GM21528 (cell line): ENCODE results near the gene EXD3.
"Not testable (repeated sequence)": the region's sequence is repeated elsewhere in the genome, so short reads cannot be mapped to it uniquely, and the experiment has no call there.

ENCODE experiments used
- ATAC-seq: cut with Tn5 transposase; IDR thresholded peaks from one replicate; pipeline ENCODE4 v1.9.1; 2021; ENCODE audit warnings: mild to moderate bottlenecking, moderate library complexity; ENCODE audit not compliant: unreplicated experiment, low FRiP score

EXD3 gene

DNA sequence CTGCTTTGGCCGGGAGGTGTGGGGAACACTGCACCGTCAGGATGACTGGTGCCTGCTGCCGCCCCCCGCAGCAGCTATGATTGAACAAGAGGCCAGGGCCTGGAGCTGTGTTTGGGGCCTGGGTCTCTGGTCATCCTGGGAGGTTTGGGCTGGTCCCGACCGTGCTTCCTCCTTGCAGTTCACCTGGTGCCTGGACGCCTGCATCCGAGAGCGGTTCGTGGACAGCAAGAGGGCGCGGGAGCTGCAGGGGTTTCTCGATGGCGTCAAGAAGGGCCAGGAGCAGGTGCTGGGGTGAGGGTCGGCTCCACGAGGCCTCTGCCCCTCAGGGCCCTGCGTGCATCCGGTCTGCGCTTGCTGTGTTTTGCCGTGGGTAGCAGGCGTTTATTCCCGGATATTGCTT lies 158.9 kb downstream of the EXD3 start:
- no peak for ATAC-seq

DNA sequence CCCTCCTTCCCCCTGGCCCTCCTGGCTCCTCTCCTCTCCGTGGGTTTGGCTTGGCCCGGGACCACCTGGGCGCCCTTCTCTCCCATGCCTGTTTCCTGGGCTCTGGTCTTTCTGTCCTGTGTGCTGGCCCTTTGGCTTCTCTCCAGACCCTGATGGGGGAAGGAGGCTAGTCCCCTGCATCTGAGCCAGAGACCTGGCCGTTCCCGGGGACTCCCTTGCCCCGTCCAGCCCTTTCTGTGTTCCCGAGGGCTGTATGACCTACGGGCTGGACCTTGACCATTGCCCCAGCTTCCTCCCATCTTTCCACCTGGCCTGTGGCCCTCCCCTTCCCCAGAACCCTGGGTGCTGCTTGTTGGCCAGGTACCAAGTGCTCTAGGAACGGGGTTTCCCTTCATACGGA lies 159.5 kb downstream of the EXD3 start:
- ATAC-seq, result no peak

DNA sequence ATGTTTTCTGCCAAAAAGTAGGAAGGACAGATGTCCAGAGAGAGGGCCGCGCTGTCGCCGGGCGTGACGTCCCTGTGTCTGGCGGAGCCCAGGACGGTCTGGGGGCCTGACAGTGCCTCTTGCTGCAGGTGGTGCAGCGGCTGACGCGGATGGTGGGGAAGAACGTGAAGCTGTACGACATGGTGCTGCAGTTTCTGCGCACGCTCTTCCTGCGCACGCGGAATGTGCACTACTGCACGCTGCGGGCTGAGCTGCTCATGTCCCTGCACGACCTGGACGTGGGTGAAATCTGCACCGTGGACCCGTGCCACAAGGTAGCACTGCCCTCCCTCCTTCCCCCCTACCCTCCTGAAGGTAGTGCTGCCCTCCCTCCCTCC lies 160.1 kb downstream of the EXD3 start:
- ATAC-seq, result no peak

DNA sequence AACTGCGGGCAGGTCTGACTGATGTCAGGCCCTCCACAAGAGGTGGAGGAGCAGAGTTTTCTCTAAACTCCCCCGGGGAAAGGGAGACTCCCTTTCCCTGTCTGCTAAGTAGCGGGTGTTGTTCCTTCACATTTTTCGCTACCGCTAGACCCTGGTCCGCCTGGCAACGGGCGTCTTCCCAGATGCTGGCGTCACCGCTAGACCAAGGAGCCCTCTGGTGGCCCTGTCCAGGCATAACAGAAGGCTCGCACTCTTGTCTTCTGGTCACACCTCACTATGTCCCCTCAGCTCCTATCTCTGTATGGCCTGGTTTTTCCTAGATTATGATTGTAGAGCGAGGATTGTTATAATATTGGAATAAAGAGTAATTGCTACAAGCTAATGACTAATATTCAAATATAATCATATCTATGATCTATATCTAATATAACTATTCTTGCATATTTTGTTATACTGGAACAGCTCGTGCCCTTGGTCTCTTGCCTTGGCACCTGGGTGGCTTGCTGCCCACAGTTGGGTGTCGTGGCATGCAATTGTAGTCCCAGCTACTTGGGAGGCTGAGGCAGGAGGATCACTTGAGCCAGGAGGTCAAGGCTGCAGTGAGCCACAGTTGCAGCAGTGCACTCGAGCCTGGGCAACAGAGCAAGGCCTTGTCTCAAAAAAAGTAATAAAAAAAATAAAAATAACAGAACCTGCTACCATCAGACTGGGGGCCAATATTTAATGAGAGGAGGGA lies 160.6 kb downstream of the EXD3 start:
- not testable (repeated sequence) for ATAC-seq
